HepG2 (cell line): ENCODE measurements around the gene BTD. TPM values are rescaled to one million over a fixed set of nuclear protein-coding genes. Genes with fewer than 3 reads are reported as not detected.
A peak's percentile ranks its signal among the peaks of the same experiment; 100 is the strongest.

ENCODE experiments used
- CENPT ChIP-seq: sonication (generic); formaldehyde crosslinking; IDR thresholded peaks from 2 replicates; pipeline ENCODE4 v1.8.0; 2022; ENCODE audit warnings: low read depth, mild to moderate bottlenecking, moderate library complexity, missing genetic modification reagents
- DBP ChIP-seq: sonication (generic); formaldehyde crosslinking; IDR thresholded peaks from 2 replicates; pipeline ENCODE4 v1.4.0; 2020; ENCODE audit warnings: missing genetic modification reagents; ENCODE audit errors: not compliant biosample characterization
- GFI1 ChIP-seq: sonication (generic); formaldehyde crosslinking; IDR thresholded peaks from 2 replicates; pipeline ENCODE4 v1.5.0; 2020; ENCODE audit warnings: missing genetic modification reagents, mild to moderate bottlenecking, borderline replicate concordance
- IRF9 ChIP-seq: sonication (generic); formaldehyde crosslinking; IDR thresholded peaks from 2 replicates; pipeline ENCODE4 v1.8.0; 2022; ENCODE audit warnings: missing genetic modification reagents, mild to moderate bottlenecking, borderline replicate concordance
- KDM1A ChIP-seq: IDR thresholded peaks from 2 replicates; pipeline ENCODE4 v1.6.1; 2016; ENCODE audit warnings: missing compliant biosample characterization
- NR2F1 ChIP-seq, 2 experiments: fragments of 450-650 bp in 1 of 2; formaldehyde crosslinking in 1 of 2; IDR thresholded peaks; 2 replicates each; pipeline versions ENCODE4 v1.5.0 to v1.6.1; 2016 to 2020; ENCODE audit warnings: mild to moderate bottlenecking in 1 of 2, missing compliant biosample characterization in 1 of 2, missing genetic modification reagents in 1 of 2, moderate library complexity in 1 of 2
- PHF20 ChIP-seq: sonication (generic); formaldehyde crosslinking; IDR thresholded peaks from 2 replicates; pipeline ENCODE4 v1.5.0; 2020; ENCODE audit warnings: mild to moderate bottlenecking, missing genetic modification reagents
- SRSF4 ChIP-seq: fragments of 200-400 bp; formaldehyde crosslinking; IDR thresholded peaks from one replicate; pipeline ENCODE4 v1.6.1; 2018; ENCODE audit warnings: mild to moderate bottlenecking, low read depth, low read length, moderate library complexity; ENCODE audit not compliant: poor library complexity, severe bottlenecking
- ZBTB10 ChIP-seq: sonication (generic); formaldehyde crosslinking; IDR thresholded peaks from 2 replicates; pipeline ENCODE4 v1.4.0; 2020; ENCODE audit warnings: missing genetic modification reagents, borderline replicate concordance
- ZNF331 ChIP-seq: sonication (generic); formaldehyde crosslinking; IDR thresholded peaks from 2 replicates; pipeline ENCODE4 v1.4.0; 2020; ENCODE audit warnings: missing genetic modification reagents
- ZNF550 ChIP-seq: sonication (generic); formaldehyde crosslinking; IDR thresholded peaks from 2 replicates; pipeline ENCODE4 v1.4.0; 2020; ENCODE audit warnings: mild to moderate bottlenecking, missing genetic modification reagents, borderline replicate concordance
- ZNF563 ChIP-seq: sonication (generic); formaldehyde crosslinking; IDR thresholded peaks from 2 replicates; pipeline ENCODE4 v1.8.0; 2022; ENCODE audit warnings: mild to moderate bottlenecking, moderate library complexity, missing genetic modification reagents
- ZNF572 ChIP-seq: sonication (generic); formaldehyde crosslinking; IDR thresholded peaks from 2 replicates; pipeline ENCODE4 v1.5.1; 2020; ENCODE audit warnings: mild to moderate bottlenecking, missing genetic modification reagents
- ZNF703 ChIP-seq: sonication (generic); formaldehyde crosslinking; IDR thresholded peaks from 2 replicates; pipeline ENCODE4 v1.5.1; 2020; ENCODE audit warnings: missing genetic modification reagents, mild to moderate bottlenecking, moderate library complexity, borderline replicate concordance
- ZNF768 ChIP-seq: sonication (generic); formaldehyde crosslinking; IDR thresholded peaks from 2 replicates; pipeline ENCODE4 v1.4.0; 2020; ENCODE audit warnings: missing genetic modification reagents
- ZNF788 ChIP-seq: sonication (generic); formaldehyde crosslinking; IDR thresholded peaks from 2 replicates; pipeline ENCODE4 v1.5.0; 2020; ENCODE audit warnings: mild to moderate bottlenecking, missing genetic modification reagents, borderline replicate concordance
- polyA plus RNA-seq, 8 experiments: library from polyadenylated mRNA; depleted of rRNA in 3 of 8; stranded (reverse) in 7 of 8; unstranded in 1 of 8; fragments of >200 nt; fragmentation: Illumina TruSeq in 4 of 8; extraction: Trizol in 4 of 8; gene quantifications; 2 replicates each; pipeline versions ENCODE4 v1.2.1 to v1.2.3, GENCODE V29; 2011 to 2016; ENCODE audit warnings: low read depth in 4 of 8, missing spikeins in 1 of 8, mixed read lengths in 1 of 8; ENCODE audit not compliant: insufficient read depth in 1 of 8
- total RNA-seq, 5 experiments: library from RNA; depleted of rRNA; stranded (reverse); fragments of >200 nt; fragmentation: Illumina TruSeq; extraction: Trizol; gene quantifications; 2 replicates each; pipeline ENCODE4 v1.2.3, GENCODE V29; 2016; ENCODE audit warnings: low read depth in 1 of 5
- TF ChIP-seq, protein P1 (sequence below): sonication (generic); formaldehyde crosslinking; conservative IDR thresholded peaks from 2 replicates; pipeline ENCODE4 v1.4.0; 2020; ENCODE audit warnings: missing genetic modification reagents
- TF ChIP-seq, protein P2 (sequence below): sonication (generic); formaldehyde crosslinking; IDR thresholded peaks from 2 replicates; pipeline ENCODE4 v1.4.0; 2020; ENCODE audit warnings: missing genetic modification reagents
- TF ChIP-seq, protein P3 (sequence below): sonication (generic); formaldehyde crosslinking; IDR thresholded peaks from 2 replicates; pipeline ENCODE4 v1.5.0; 2020; ENCODE audit warnings: mild to moderate bottlenecking, missing genetic modification reagents

The BTD gene
- total and polyA plus RNA-seq, 2 of the 13 experiments (the other 11 are each of a cell fraction or from before 2014, with no cell fraction given), result 15.7 to 35.5 TPM

- TF ChIP-seq DBP (no peak), ZNF331 (CRISPR knock-in tag) (peak; percentile 66), ZNF572 (no peak), ZNF563 (peak; percentile 52; the same call in 1 of the 2 replicates), IRF9 (CRISPR knock-in tag) (peak; percentile 23; the same call in 1 of the 2 replicates), CENPT (CRISPR knock-in tag) (0 out of 2 replicates have a peak, but pooled peaks have one; percentile 47), PHF20 (CRISPR knock-in tag) (peak; percentile 81), ZNF703 (no peak), KDM1A (CRISPR knock-in tag) (no peak), ZNF768 (0 out of 2 replicates have a peak, but pooled peaks have one; percentile 23), ZNF788 (CRISPR knock-in tag) (no peak), ZBTB10 (CRISPR knock-in tag) (no peak), ZNF550 (CRISPR knock-in tag) (no peak), SRSF4 (no peak), NR2F1 (CRISPR knock-in tag; IDR thresholded peaks at IDR 0.05) (no peak), GFI1 (CRISPR knock-in tag) (peak; percentile 86)
- TF ChIP-seq, protein P1, sequence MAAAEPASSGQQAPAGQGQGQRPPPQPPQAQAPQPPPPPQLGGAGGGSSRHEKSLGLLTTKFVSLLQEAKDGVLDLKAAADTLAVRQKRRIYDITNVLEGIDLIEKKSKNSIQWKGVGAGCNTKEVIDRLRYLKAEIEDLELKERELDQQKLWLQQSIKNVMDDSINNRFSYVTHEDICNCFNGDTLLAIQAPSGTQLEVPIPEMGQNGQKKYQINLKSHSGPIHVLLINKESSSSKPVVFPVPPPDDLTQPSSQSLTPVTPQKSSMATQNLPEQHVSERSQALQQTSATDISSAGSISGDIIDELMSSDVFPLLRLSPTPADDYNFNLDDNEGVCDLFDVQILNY, result peak; percentile 81
- TF ChIP-seq, protein P2, sequence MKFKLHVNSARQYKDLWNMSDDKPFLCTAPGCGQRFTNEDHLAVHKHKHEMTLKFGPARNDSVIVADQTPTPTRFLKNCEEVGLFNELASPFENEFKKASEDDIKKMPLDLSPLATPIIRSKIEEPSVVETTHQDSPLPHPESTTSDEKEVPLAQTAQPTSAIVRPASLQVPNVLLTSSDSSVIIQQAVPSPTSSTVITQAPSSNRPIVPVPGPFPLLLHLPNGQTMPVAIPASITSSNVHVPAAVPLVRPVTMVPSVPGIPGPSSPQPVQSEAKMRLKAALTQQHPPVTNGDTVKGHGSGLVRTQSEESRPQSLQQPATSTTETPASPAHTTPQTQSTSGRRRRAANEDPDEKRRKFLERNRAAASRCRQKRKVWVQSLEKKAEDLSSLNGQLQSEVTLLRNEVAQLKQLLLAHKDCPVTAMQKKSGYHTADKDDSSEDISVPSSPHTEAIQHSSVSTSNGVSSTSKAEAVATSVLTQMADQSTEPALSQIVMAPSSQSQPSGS (CRISPR knock-in tag), result 0 out of 2 replicates have a peak, but pooled peaks have one; percentile 64
- TF ChIP-seq, protein P3, sequence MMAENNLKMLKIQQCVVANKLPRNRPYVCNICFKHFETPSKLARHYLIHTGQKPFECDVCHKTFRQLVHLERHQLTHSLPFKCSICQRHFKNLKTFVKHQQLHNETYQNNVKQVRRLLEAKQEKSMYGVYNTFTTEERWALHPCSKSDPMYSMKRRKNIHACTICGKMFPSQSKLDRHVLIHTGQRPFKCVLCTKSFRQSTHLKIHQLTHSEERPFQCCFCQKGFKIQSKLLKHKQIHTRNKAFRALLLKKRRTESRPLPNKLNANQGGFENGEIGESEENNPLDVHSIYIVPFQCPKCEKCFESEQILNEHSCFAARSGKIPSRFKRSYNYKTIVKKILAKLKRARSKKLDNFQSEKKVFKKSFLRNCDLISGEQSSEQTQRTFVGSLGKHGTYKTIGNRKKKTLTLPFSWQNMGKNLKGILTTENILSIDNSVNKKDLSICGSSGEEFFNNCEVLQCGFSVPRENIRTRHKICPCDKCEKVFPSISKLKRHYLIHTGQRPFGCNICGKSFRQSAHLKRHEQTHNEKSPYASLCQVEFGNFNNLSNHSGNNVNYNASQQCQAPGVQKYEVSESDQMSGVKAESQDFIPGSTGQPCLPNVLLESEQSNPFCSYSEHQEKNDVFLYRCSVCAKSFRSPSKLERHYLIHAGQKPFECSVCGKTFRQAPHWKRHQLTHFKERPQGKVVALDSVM, result peak; percentile 32; the same call in 1 of the 2 replicates
Measured at GRCh38 chr3:15601399-15602145, at the start of gene BTD, which contains the start of gene HACL1 (continued).
